Activated naive CD4-positive, alpha-beta T cell treated with anti-CD3 and anti-CD28 coated beads, Interleukin-2, amount 50 U/mL, for 72 hours (primary cell): ENCODE data around the gene PRKAG1. TPM values are rescaled to one million over a fixed set of nuclear protein-coding genes. Genes with fewer than 3 reads are reported as not detected.

Experiments
- ATAC-seq, 2 donors: fragments of 150-1000 bp; cut with Tn5 transposase; 2 replicates each; pipeline ENCODE4 v1.10.0; 2021; ENCODE audit warnings: mild to moderate bottlenecking in 2 of 2, moderate library complexity in 2 of 2
- DNase-seq, 2 donors: peaks; one replicate each; pipeline ENCODE4 v3.0.0; 2021 to 2022; ENCODE audit warnings: low spot score in 2 of 2
- H3K27ac Mint-ChIP-seq, 2 donors: one replicate each; pipeline ENCODE4 v1.8.0; 2022; ENCODE audit warnings: mild to moderate bottlenecking in 2 of 2, mixed read lengths in 2 of 2
- H3K36me3 Mint-ChIP-seq, 2 donors: one replicate each; pipeline ENCODE4 v1.8.0; 2022; ENCODE audit warnings: mixed read lengths in 2 of 2
- H3K9me3 Mint-ChIP-seq, 2 donors: one replicate each; pipeline ENCODE4 v1.8.0; 2022; ENCODE audit warnings: mixed read lengths in 2 of 2
- total RNA-seq, 2 donors: library from RNA; stranded (reverse); gene quantifications; one replicate each; pipeline ENCODE4 v1.2.3, GENCODE V29; 2022

Gene PRKAG1
- total RNA-seq, 2 donors from 2014 or later: 52.5 to 58.7 TPM

DNA sequence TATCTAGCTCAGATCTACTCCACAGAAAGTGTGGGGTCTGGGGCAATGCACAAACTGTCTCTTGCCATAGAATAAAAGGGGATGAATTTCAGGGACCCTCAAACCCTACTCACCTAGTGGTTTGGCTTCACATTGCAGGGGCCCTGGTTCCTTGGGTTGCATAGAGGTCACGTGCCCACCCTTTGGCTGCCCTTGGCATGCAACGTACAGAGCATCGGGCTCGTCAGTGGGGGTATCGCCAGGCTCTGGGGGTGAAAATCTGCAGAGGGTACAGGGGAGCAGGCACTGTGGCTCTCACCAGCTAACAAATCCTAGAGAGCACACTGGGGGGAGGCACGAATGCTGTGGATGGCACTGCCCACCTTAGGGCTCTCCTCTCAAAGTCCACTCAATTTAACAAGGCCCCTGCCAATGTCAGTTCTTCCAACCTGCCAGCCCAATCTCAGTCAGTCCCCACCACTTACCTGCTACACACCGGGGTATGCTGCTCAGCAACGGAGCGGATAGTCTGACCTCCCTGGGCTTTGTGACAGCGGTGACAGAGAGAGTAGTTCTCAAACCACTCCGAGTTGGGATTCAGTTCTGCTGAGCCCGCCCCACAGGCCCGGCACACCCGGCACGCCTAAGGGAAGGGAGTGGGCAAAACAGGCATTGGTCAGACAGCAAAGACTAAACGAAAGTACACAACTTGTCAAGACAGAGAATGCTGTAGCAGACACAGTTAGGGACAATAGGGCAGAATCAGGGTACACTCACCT is 34.1 kb upstream of the PRKAG1 start:
- no peak for ATAC-seq
- H3K36me3 Mint-ChIP-seq: peaks cover 23 to 38% of the 10 kb centered on the region in 2 donors
- peak overlapping the region in 1 of 2 donors; percentile 44 for H3K27ac Mint-ChIP-seq
- no peak for DNase-seq
- H3K9me3 Mint-ChIP-seq: no peaks in the 10 kb centered on the region

GRCh38 chr12:49051777-49052438 is 33.3 kb upstream of the PRKAG1 start:
- ATAC-seq (no peak), DNase-seq (no peak)
- H3K36me3 Mint-ChIP-seq: peaks cover 23 to 38% of the 10 kb centered on the region in 2 donors
- no peaks in the 10 kb centered on the region for H3K9me3 Mint-ChIP-seq
- peak overlapping the region in 1 of 2 donors; percentile 44 for H3K27ac Mint-ChIP-seq

DNA sequence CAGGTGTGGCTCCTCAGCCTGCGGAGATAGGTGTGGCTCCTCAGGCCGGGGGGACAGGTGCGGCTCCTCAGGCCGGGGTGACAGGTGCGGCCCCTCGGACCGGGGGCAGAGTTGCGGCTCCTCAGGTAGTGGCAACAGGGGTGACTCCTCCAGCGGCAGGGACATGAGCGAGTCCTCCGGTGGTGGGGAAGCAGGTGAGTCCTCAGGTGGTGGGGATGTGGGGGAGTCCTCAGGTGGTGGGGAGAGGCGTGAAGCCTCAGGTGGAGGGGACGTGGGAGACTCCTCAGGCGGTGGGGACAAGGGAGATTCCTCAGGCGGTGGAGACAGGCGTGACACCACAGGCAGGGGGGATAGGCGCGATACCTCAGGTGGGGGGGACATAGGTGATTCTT is 32.8 kb upstream of the PRKAG1 start:
- no peak overlapping the region for H3K27ac Mint-ChIP-seq
- no peaks in the 10 kb centered on the region for H3K9me3 Mint-ChIP-seq
- peaks cover 23 to 38% of the 10 kb centered on the region in 2 donors for H3K36me3 Mint-ChIP-seq
- ATAC-seq (no peak), DNase-seq (no peak)

- no peak for ATAC-seq
- peaks cover 23 to 33% of the 10 kb centered on the region in 2 donors for H3K36me3 Mint-ChIP-seq
- DNase-seq: no peak
- H3K27ac Mint-ChIP-seq: peak overlapping the region in 1 of 2 donors; percentile 56
- no peaks in the 10 kb centered on the region for H3K9me3 Mint-ChIP-seq
These were observed 32.2 kb upstream of the PRKAG1 start for GRCh38 chr12:49050507-49051372.

- no peak overlapping the region for H3K27ac Mint-ChIP-seq
- no peaks in the 10 kb centered on the region for H3K9me3 Mint-ChIP-seq
- no peak for ATAC-seq
- DNase-seq: no peak
- H3K36me3 Mint-ChIP-seq: peaks cover 25 to 29% of the 10 kb centered on the region in 2 donors
These were observed 31.1 kb upstream of the PRKAG1 start for GRCh38 chr12:49049566-49050224.

- no peak for DNase-seq
These were observed 30.4 kb upstream of the PRKAG1 start for GRCh38 chr12:49048953-49049352.

DNA sequence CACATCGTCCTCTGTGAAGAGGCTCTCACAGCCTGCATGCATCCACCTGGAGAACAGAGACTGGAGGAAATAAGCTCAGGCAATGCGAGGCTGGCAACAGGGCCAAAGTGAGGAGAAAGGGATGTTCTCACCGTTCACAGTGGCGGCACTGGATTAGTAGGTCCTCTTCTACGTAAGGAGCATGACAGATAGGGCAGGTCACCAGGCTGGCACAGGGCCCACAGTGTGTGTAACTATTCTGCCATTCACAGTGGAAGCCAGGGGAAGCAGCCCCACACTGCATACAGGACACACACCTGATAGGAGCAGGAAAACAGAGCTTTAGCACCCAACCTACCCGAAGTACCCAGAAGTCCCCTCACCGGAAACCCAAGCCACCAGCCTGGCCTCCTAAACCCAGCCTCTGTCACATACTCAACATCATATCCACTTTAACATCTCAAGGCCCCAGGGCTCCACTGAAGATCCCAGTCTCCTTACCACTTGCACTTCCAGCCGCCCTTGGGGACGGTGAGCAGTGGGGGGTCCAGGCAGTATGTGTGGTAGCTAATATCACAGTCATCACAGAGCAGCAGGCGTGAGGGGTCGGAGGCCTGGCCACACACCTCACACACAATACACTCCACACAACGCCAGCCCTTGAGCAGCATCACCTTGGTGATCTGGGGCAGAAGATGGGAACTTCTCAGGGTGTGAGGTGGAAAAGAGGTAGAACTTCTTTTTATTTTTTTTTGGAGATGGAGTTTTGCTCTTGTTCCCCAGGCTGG is 27.7 kb upstream of the PRKAG1 start:
- no peak overlapping the region for H3K27ac Mint-ChIP-seq
- DNase-seq (no peak), ATAC-seq (no peak)
- no peaks in the 10 kb centered on the region for H3K9me3 Mint-ChIP-seq
- H3K36me3 Mint-ChIP-seq: peaks cover 19 to 26% of the 10 kb centered on the region in 2 donors

More at GRCh38 chr12:49048953-49049352, 30.4 kb upstream of the PRKAG1 start:
- peaks cover 29 to 31% of the 10 kb centered on the region in 2 donors for H3K36me3 Mint-ChIP-seq
- no peak overlapping the region for H3K27ac Mint-ChIP-seq
- no peaks in the 10 kb centered on the region for H3K9me3 Mint-ChIP-seq
- no peak for ATAC-seq

DNA sequence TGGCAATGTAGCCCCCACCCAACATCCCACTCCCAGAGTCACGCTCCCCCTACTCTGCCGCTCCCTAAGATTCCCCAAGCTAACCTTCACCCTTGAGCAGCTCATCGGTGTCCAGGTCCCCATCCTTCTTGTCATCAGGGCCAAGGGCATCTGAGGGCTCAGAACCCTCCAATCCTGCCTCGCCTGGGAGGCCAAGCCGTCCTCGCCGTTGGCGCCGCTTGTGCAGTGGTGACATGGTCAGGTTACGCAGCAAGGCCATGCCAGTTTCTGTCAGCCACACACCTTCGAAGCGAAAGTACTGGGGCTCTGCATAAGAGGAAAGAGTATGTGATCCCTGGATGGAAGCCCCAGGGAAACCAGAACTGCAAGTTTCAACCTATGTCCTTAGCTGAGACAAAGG is 26.1 kb upstream of the PRKAG1 start:
- ATAC-seq (no peak), DNase-seq (no peak)
- H3K9me3 Mint-ChIP-seq: no peaks in the 10 kb centered on the region
- H3K27ac Mint-ChIP-seq: peak overlapping the region; percentile 22 to 50
- peaks cover 12 to 26% of the 10 kb centered on the region in 2 donors for H3K36me3 Mint-ChIP-seq

DNA sequence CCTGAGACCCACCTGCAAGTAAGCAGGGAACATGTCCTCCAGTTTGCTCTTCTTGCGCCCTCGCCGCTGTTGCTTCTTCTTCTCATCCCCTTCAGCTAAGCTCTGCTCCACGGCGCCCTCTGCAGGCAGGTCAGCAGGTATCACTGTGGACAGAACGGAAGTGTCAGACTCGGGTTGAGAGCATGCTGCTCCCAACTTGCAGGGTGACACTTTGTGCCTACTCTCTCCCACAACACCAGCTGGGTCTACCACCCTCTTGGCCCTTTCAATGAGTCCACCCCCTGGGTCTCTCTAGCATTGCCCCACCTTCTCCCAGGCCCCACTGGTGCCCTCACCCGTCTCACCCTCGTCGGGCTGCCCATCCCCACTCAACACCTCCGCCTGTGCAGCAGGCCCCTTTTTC is 25.3 kb upstream of the PRKAG1 start:
- DNase-seq: peak in 1 of 2 donors; percentile 90
- Mint-ChIP-seq H3K36me3 (peaks cover 12 to 22% of the 10 kb centered on the region in 2 donors), H3K27ac (peak overlapping the region in 1 of 2 donors; percentile 22), H3K9me3 (no peaks in the 10 kb centered on the region)
- ATAC-seq: peak; percentile 58 to 85

- no peak for DNase-seq
- peaks cover 11 to 16% of the 10 kb centered on the region in 2 donors for H3K36me3 Mint-ChIP-seq
- peak overlapping the region in 1 of 2 donors; percentile 22 for H3K27ac Mint-ChIP-seq
- no peaks in the 10 kb centered on the region for H3K9me3 Mint-ChIP-seq
- ATAC-seq: no peak
These were observed 24.7 kb upstream of the PRKAG1 start for GRCh38 chr12:49043241-49043640.

- DNase-seq (no peak), ATAC-seq (no peak)
- H3K27ac Mint-ChIP-seq: no peak overlapping the region
- no peaks in the 10 kb centered on the region for H3K9me3 Mint-ChIP-seq
- H3K36me3 Mint-ChIP-seq: peaks cover 6 to 12% of the 10 kb centered on the region in 2 donors
These were observed 23.4 kb upstream of the PRKAG1 start for GRCh38 chr12:49041881-49042484.

DNA sequence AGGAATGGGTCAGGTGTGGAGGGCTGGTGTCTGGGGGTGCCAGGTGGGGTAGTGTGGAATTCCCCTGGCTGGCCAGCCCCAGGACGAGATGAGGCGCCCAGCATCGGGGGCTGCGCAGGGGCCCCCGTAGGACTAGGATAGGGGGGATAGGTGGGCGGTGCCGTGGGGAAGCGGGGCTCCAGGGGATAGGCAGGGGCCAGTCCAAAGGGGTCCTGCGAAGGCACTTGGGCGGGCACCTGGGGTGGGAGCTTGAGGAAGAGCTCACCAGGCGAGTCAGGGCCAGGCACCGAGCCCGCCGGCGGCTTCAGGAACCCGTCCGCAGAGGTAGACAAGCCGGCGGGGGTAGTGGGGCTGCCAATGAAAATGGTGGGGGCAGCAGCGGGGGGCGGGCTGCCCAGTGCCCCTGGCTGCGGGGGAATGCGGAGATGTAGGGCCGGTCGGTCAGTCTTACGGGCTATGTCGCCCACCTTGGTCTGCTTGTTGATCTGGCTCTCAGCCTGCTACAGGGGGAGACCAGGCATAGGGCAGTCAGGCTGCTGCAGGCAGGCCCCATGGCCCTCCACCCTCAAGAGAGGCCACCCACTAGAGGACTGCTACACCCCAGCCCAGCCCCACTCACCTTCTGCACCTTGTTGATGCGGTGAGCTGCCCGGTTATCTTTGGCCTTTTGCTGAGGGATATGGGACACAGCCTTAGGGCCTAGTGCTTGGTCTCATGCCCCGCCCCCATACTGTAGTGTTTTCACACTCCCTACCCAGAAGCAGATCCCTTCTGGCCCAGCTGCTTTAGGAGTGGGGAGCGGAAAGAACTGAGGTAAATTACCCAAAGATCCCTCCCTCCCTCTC is 22.7 kb upstream of the PRKAG1 start:
- H3K36me3 Mint-ChIP-seq: peaks cover 6 to 12% of the 10 kb centered on the region in 2 donors
- no peak for DNase-seq
- no peaks in the 10 kb centered on the region for H3K9me3 Mint-ChIP-seq
- no peak for ATAC-seq
- peak overlapping the region in 1 of 2 donors; percentile 44 for H3K27ac Mint-ChIP-seq

DNA sequence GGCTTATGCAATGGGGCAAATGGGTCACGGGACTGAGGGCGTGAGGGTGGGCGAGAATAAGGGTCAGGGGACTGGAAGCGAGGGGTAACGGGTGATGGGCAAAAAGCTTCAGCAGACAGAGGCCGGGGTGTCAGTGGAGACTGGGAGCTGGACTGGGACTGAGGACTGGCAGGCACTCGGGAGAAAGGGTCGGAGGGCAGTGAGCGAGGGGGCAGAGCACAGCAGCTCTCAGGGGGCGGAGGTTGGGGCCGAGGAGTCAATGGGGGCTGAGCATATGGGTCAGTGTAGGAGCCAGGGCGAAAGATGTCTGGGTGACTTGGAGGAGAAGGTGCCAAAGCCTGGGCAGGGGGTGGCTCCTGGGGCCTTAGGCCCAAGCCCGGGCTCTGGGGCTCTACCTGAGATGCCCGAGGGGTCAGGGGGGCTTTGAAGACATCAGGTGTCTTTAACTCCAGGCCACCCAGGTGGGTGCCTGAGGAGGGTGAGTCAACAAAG is 21.8 kb upstream of the PRKAG1 start:
- Mint-ChIP-seq H3K9me3 (no peaks in the 10 kb centered on the region), H3K27ac (peak overlapping the region in 1 of 2 donors; percentile 37), H3K36me3 (peaks cover 6 to 12% of the 10 kb centered on the region in 2 donors)
- ATAC-seq: no peak
- DNase-seq: no peak
